Progenitor cell of endocrine pancreas (in vitro differentiated cells): Measurements from ENCODE around the gene OTUD1. TPM values are rescaled to one million over a fixed set of nuclear protein-coding genes. Genes with fewer than 3 reads are reported as not detected.

ENCODE experiments used
- DNase-seq: peaks from one replicate; pipeline ENCODE4 v3.0.0; 2021; ENCODE audit warnings: low spot score; ENCODE audit not compliant: unreplicated experiment
- H3K27ac Mint-ChIP-seq: 2 replicates; pipeline ENCODE4 v1.8.0; 2021; ENCODE audit warnings: mild to moderate bottlenecking, moderate library complexity, mixed read lengths
- H3K27me3 Mint-ChIP-seq: 2 replicates; pipeline ENCODE4 v1.8.0; 2021; ENCODE audit warnings: mixed read lengths
- H3K36me3 Mint-ChIP-seq: 2 replicates; pipeline ENCODE4 v1.8.0; 2022; ENCODE audit warnings: mixed read lengths; ENCODE audit not compliant: insufficient read depth
- H3K4me1 Mint-ChIP-seq: 2 replicates; pipeline ENCODE4 v1.8.0; 2021; ENCODE audit warnings: low read depth, mixed read lengths
- H3K4me3 Mint-ChIP-seq: 2 replicates; pipeline ENCODE4 v1.8.0; 2021; ENCODE audit warnings: low read depth, mild to moderate bottlenecking, moderate library complexity, mixed read lengths
- H3K9me3 Mint-ChIP-seq: 2 replicates; pipeline ENCODE4 v1.8.0; 2021; ENCODE audit warnings: low read depth, mixed read lengths
- CTCF ChIP-seq: fragments of 200-600 bp; sonication (generic); IDR thresholded peaks from one replicate; pipeline ENCODE4 v1.5.0; 2021; ENCODE audit warnings: antibody characterized with exemption, mild to moderate bottlenecking; ENCODE audit not compliant: unreplicated experiment
- total RNA-seq: library from RNA; stranded (reverse); gene quantifications from 2 replicates; pipeline ENCODE4 v1.2.1, GENCODE V29; 2021

OTUD1 gene
- total RNA-seq, 1 donor from 2014 or later, result 11.9 TPM

GRCh38 chr10:23421397-23421796 is 17.5 kb upstream of the OTUD1 start:
- DNase-seq, result no peak
- H3K27me3 Mint-ChIP-seq, result no peaks in the 10 kb centered on the region
- no peak overlapping the region for H3K27ac Mint-ChIP-seq
- TF ChIP-seq CTCF, result no peak
- peaks cover 11% of the 10 kb centered on the region for H3K4me1 Mint-ChIP-seq
- no peaks in the 10 kb centered on the region for H3K36me3 Mint-ChIP-seq
- H3K9me3 Mint-ChIP-seq, result no peaks in the 10 kb centered on the region
- no peak overlapping the region for H3K4me3 Mint-ChIP-seq

- no peak for TF ChIP-seq CTCF
- H3K27ac Mint-ChIP-seq, result no peak overlapping the region
- no peaks in the 10 kb centered on the region for H3K9me3 Mint-ChIP-seq
- no peaks in the 10 kb centered on the region for H3K36me3 Mint-ChIP-seq
- peaks cover 11% of the 10 kb centered on the region for H3K4me1 Mint-ChIP-seq
- H3K4me3 Mint-ChIP-seq, result no peak overlapping the region
- no peaks in the 10 kb centered on the region for H3K27me3 Mint-ChIP-seq
- DNase-seq, result no peak
Measured at GRCh38 chr10:23422003-23422411, 16.9 kb upstream of the OTUD1 start.

- Mint-ChIP-seq H3K4me1 (peaks cover 3% of the 10 kb centered on the region), H3K4me3 (no peak overlapping the region), H3K27ac (no peak overlapping the region), H3K36me3 (no peaks in the 10 kb centered on the region), H3K27me3 (peaks cover 4% of the 10 kb centered on the region), H3K9me3 (no peaks in the 10 kb centered on the region)
- no peak for DNase-seq
- TF ChIP-seq CTCF, result no peak
Measured at GRCh38 chr10:23432166-23432565, 6.7 kb upstream of the OTUD1 start.

- Mint-ChIP-seq H3K36me3 (no peaks in the 10 kb centered on the region), H3K4me3 (no peak overlapping the region)
- no peak for TF ChIP-seq CTCF
Measured at GRCh38 chr10:23432639-23433038, 6.2 kb upstream of the OTUD1 start.

GRCh38 chr10:23433701-23434100 is 5.2 kb upstream of the OTUD1 start:
- H3K27ac Mint-ChIP-seq, result no peak overlapping the region
- no peaks in the 10 kb centered on the region for H3K36me3 Mint-ChIP-seq
- DNase-seq, result no peak
- H3K9me3 Mint-ChIP-seq, result no peaks in the 10 kb centered on the region
- H3K27me3 Mint-ChIP-seq, result no peaks in the 10 kb centered on the region
- peaks cover 1% of the 10 kb centered on the region for H3K4me1 Mint-ChIP-seq
- H3K4me3 Mint-ChIP-seq, result no peak overlapping the region
- no peak for TF ChIP-seq CTCF

More at GRCh38 chr10:23432639-23433038, 6.2 kb upstream of the OTUD1 start:
- no peak for DNase-seq
- H3K4me1 Mint-ChIP-seq, result peaks cover 3% of the 10 kb centered on the region
- no peaks in the 10 kb centered on the region for H3K9me3 Mint-ChIP-seq
- peaks cover 4% of the 10 kb centered on the region for H3K27me3 Mint-ChIP-seq
- no peak overlapping the region for H3K27ac Mint-ChIP-seq
